CD14-positive monocyte (primary cell): Measurements from ENCODE around the gene ABHD14A. TPM values are rescaled to one million over a fixed set of nuclear protein-coding genes. Genes with fewer than 3 reads are reported as not detected.

Source experiments
- DNase-seq, 3 donors: peaks; one replicate each; pipeline ENCODE4 v3.0.0-alpha.2; 2011 to 2022
- H2AFZ ChIP-seq: 2 replicates; pipeline ENCODE4 v1.6.0; 2012; ENCODE audit warnings: mild to moderate bottlenecking, low read depth, low read length, inconsistent platforms; ENCODE audit not compliant: insufficient read depth, poor library complexity, severe bottlenecking
- H3K27ac ChIP-seq, 2 donors: 1 replicate in 1 of 2; 2 replicates in 1 of 2; pipeline ENCODE4 v1.5.1; 2012 to 2013; ENCODE audit warnings: low read length in 2 of 2, control low read depth in 1 of 2, inconsistent platforms in 1 of 2, low read depth in 1 of 2, mild to moderate bottlenecking in 1 of 2
- H3K27me3 ChIP-seq, 2 donors: one replicate each; pipeline versions ENCODE4 v1.6.0 to v1.6.1; 2011 to 2013; ENCODE audit warnings: low read length in 2 of 2; ENCODE audit not compliant: control insufficient read depth in 2 of 2, insufficient read depth in 2 of 2
- H3K36me3 ChIP-seq, 2 donors: replicated peaks in 1 of 2; 1 replicate in 1 of 2; 2 replicates in 1 of 2; pipeline versions ENCODE4 v1.5.1 to v1.6.1; 2012 to 2013; ENCODE audit warnings: low read length in 2 of 2, control low read depth in 1 of 2, inconsistent platforms in 1 of 2, mild to moderate bottlenecking in 1 of 2; ENCODE audit not compliant: insufficient read depth in 2 of 2, control insufficient read depth in 1 of 2
- H3K4me1 ChIP-seq, 2 donors: 1 replicate in 1 of 2; 2 replicates in 1 of 2; pipeline versions ENCODE4 v1.5.1 to v1.6.1; 2012 to 2013; ENCODE audit warnings: low read length in 2 of 2, control low read depth in 1 of 2, inconsistent platforms in 1 of 2, mild to moderate bottlenecking in 1 of 2, moderate library complexity in 1 of 2; ENCODE audit not compliant: insufficient read depth in 2 of 2, control insufficient read depth in 1 of 2
- H3K4me2 ChIP-seq: replicated peaks from 2 replicates; pipeline ENCODE3; 2012; ENCODE audit warnings: low read length, moderate library complexity, mild to moderate bottlenecking; ENCODE audit not compliant: poor library complexity, severe bottlenecking; ENCODE audit errors: extremely low read depth
- H3K4me3 ChIP-seq, 3 experiments: fragments of 200-600 bp in 1 of 3; sonication (generic) in 1 of 3; replicated peaks in 1 of 3; 1 replicate in 2 of 3; 2 replicates in 1 of 3; pipeline ENCODE4 v1.5.1; 2011 to 2013; ENCODE audit warnings: low read length in 3 of 3, mild to moderate bottlenecking in 3 of 3, control low read depth in 2 of 3, low read depth in 2 of 3, inconsistent platforms in 1 of 3, moderate library complexity in 1 of 3
- H3K79me2 ChIP-seq: 2 replicates; pipeline ENCODE4 v1.6.0; 2012; ENCODE audit warnings: mild to moderate bottlenecking, control low read depth, inconsistent platforms, low read length, moderate library complexity; ENCODE audit not compliant: insufficient read depth
- H3K9ac ChIP-seq: 2 replicates; pipeline ENCODE4 v1.6.0; 2017; ENCODE audit warnings: low read length, mild to moderate bottlenecking; ENCODE audit not compliant: insufficient read depth, poor library complexity, severe bottlenecking
- H3K9me3 ChIP-seq, 2 donors: replicated peaks in 1 of 2; 1 replicate in 1 of 2; 2 replicates in 1 of 2; pipeline versions ENCODE4 v1.5.1 to v1.6.1; 2012 to 2013; ENCODE audit warnings: low read length in 2 of 2, control low read depth in 1 of 2; ENCODE audit not compliant: control insufficient read depth in 1 of 2, insufficient read depth in 1 of 2
- H4K20me1 ChIP-seq: 2 replicates; pipeline ENCODE4 v1.6.0; 2012; ENCODE audit warnings: mild to moderate bottlenecking, low read length, control low read depth, moderate library complexity; ENCODE audit not compliant: insufficient read depth
- H3K27ac Mint-ChIP-seq, 7 donors: one replicate each; pipeline ENCODE4 v1.8.0; 2020; ENCODE audit warnings: mild to moderate bottlenecking in 7 of 7, mixed read lengths in 7 of 7, moderate library complexity in 6 of 7, inconsistent platforms in 2 of 7
- H3K27me3 Mint-ChIP-seq, 3 donors: one replicate each; pipeline ENCODE4 v1.8.0; 2021 to 2022; ENCODE audit warnings: low read depth in 3 of 3, mild to moderate bottlenecking in 3 of 3, mixed read lengths in 3 of 3, moderate library complexity in 3 of 3, inconsistent platforms in 1 of 3
- H3K36me3 Mint-ChIP-seq, 2 donors: one replicate each; pipeline ENCODE4 v1.8.0; 2020; ENCODE audit warnings: mixed read lengths in 2 of 2, inconsistent platforms in 1 of 2, mild to moderate bottlenecking in 1 of 2
- H3K4me1 Mint-ChIP-seq: one replicate; pipeline ENCODE4 v1.8.0; 2020; ENCODE audit warnings: mild to moderate bottlenecking, mixed read lengths
- H3K4me3 Mint-ChIP-seq, 2 donors: one replicate each; pipeline ENCODE4 v1.8.0; 2020; ENCODE audit warnings: mild to moderate bottlenecking in 2 of 2, mixed read lengths in 2 of 2, moderate library complexity in 1 of 2
- H3K9me3 Mint-ChIP-seq, 7 donors: one replicate each; pipeline ENCODE4 v1.8.0; 2020 to 2022; ENCODE audit warnings: mixed read lengths in 7 of 7, mild to moderate bottlenecking in 6 of 7, moderate library complexity in 6 of 7, inconsistent platforms in 2 of 7
- WGBS: methylation state at CpG from one replicate; pipeline ENCODE4 v1.1.5; 2013; ENCODE audit warnings: missing lambda C conversion rate; ENCODE audit not compliant: insufficient coverage; 5-methylcytosine and 5-hydroxymethylcytosine counted together
- intact Hi-C, 2 donors: fragments of 100-400 bp; cut with micrococcal nuclease; formaldehyde crosslinking; loops; one replicate each; pipeline versions ENCODE4 v1.15.0 to v1.15.1; 2023
- polyA plus RNA-seq, 3 donors: library from polyadenylated mRNA; depleted of rRNA in 1 of 3; unstranded in 2 of 3; stranded (reverse) in 1 of 3; fragments of 300-500 nt in 2 of 3; fragments of >200 nt in 1 of 3; fragmentation: Illumina TruSeq in 2 of 3; gene quantifications; 1 replicate in 2 of 3; 2 replicates in 1 of 3; pipeline ENCODE4 v1.2.3, GENCODE V29; 2012 to 2021
- TF ChIP-seq, protein P1 (sequence below): fragments of 200-600 bp; IDR thresholded peaks from one replicate; pipeline ENCODE4 v1.8.0; 2022; ENCODE audit warnings: antibody characterized with exemption, mild to moderate bottlenecking

The ABHD14A gene
- polyA plus RNA-seq, 3 donors, result 6.9 to 13.2 (median 11.7) TPM

DNA sequence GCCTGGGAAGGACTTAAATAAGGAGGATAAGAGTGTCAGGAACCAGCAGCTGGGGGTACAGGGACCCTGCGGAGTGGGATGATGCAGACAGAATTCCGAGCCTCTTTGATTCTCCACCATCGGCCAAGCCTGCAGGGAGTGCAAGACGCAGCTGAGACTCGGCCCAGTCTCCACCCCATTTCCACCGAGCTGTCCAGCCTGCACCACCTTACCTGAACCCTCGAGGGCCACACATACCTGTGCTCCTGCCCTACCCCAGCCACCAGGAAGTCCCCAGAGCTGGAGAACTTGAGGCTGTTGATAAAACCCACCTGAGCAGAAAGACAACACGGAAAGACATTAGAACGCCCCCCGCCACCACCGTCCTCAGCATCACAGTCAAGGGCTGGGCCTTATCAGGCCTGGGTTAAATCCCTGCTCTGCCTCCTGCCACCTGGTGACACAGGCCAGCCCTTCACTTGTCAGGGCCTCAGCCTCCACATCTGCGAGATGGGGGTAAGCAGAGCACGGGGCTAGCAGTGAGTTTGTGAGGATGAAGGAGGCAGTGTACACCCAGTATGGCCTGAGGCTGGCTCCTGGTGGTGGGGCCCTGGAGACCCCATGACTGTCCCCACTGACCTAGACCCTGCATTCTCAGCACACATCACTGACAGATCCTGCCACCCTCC is 41.3 kb upstream of the ABHD14A start:
- Histone ChIP-seq H3K27me3 (no peaks in the 10 kb centered on the region), H3K27ac (no peak overlapping the region), H3K9ac (no peak overlapping the region), H3K79me2 (no peaks in the 10 kb centered on the region), H3K36me3 (peaks cover 48 to 64% of the 10 kb centered on the region in 2 donors), H4K20me1 (no peaks in the 10 kb centered on the region), H3K4me3 (no peak overlapping the region), H3K4me2 (no peak overlapping the region), H3K4me1 (no peaks in the 10 kb centered on the region), H2AFZ (no peak overlapping the region), H3K9me3 (no peaks in the 10 kb centered on the region)
- TF ChIP-seq, protein P1, sequence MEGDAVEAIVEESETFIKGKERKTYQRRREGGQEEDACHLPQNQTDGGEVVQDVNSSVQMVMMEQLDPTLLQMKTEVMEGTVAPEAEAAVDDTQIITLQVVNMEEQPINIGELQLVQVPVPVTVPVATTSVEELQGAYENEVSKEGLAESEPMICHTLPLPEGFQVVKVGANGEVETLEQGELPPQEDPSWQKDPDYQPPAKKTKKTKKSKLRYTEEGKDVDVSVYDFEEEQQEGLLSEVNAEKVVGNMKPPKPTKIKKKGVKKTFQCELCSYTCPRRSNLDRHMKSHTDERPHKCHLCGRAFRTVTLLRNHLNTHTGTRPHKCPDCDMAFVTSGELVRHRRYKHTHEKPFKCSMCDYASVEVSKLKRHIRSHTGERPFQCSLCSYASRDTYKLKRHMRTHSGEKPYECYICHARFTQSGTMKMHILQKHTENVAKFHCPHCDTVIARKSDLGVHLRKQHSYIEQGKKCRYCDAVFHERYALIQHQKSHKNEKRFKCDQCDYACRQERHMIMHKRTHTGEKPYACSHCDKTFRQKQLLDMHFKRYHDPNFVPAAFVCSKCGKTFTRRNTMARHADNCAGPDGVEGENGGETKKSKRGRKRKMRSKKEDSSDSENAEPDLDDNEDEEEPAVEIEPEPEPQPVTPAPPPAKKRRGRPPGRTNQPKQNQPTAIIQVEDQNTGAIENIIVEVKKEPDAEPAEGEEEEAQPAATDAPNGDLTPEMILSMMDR, result no peak
- 98% methylated on average over 11 of the region's 13 CpGs for WGBS
- Mint-ChIP-seq H3K36me3 (peaks cover 55 to 66% of the 10 kb centered on the region in 2 donors), H3K4me1 (no peaks in the 10 kb centered on the region), H3K27ac (no peak overlapping the region), H3K4me3 (no peak overlapping the region), H3K9me3 (peaks cover 0 to 3% (median 0%) of the 10 kb centered on the region in 7 donors), H3K27me3 (peaks cover 0 to 4% (median 0%) of the 10 kb centered on the region in 3 donors)
- intact Hi-C loops, result no loop called here
- no peak for DNase-seq

DNA sequence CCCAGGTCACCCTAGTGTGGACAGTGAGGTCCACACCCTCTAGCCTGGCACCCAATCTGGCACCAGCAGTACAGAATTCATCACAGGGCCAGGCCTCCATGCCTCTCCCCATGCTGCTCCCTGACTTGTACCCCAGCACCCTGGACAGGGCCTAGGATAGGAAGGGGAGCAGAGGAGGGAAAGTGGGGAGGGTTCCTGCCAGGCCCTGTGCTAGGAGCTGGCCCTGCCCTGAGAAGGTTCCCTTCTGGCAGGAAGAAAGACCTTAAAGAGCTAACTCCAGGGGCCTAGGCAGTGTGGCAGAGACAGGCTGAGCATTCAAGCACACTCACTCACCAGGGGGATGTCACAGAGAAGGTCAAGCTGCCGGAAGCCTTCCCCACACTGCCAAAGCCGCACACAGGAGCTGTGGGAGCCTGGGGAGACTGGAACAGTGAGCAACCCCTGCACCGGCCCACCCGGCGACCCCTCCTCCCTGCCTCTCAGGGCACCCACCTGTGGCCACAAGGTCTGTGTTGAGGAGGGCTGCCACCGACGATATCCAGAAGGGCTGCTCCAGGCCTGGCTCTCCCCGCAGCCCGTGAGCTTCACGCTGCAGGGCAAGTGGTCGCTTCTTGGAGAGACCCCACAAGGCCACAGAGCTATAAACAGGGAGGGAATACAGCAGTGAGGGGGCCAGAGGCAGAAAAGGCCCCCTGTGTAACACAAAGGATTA is 40.6 kb upstream of the ABHD14A start:
- DNase-seq, result no peak
- Histone ChIP-seq H2AFZ (no peak overlapping the region), H4K20me1 (no peaks in the 10 kb centered on the region), H3K36me3 (peaks cover 50 to 71% of the 10 kb centered on the region in 2 donors), H3K4me3 (no peak overlapping the region), H3K27me3 (no peaks in the 10 kb centered on the region), H3K79me2 (peaks cover 3% of the 10 kb centered on the region), H3K4me2 (no peak overlapping the region), H3K27ac (no peak overlapping the region), H3K9me3 (no peaks in the 10 kb centered on the region), H3K4me1 (no peaks in the 10 kb centered on the region), H3K9ac (no peak overlapping the region)
- Mint-ChIP-seq H3K4me1 (peaks cover under 1% of the 10 kb centered on the region), H3K4me3 (no peak overlapping the region), H3K27me3 (peaks cover 0 to 4% (median 0%) of the 10 kb centered on the region in 3 donors), H3K36me3 (peaks cover 60 to 70% of the 10 kb centered on the region in 2 donors), H3K27ac (peak overlapping the region in 1 of 7 donors; percentile 22), H3K9me3 (peaks cover 0 to 2% (median 0%) of the 10 kb centered on the region in 7 donors)
- 98% methylated on average over 6 of the region's 11 CpGs for WGBS
- intact Hi-C loops, result no loop called here
- TF ChIP-seq, protein P1, result no peak
